ENCODE results near the gene SPATA31D3.
"Not testable (repeated sequence)": the region's sequence is repeated elsewhere in the genome, so short reads cannot be mapped to it uniquely, and the experiment has no call there.

Gene SPATA31D3

GRCh38 chr9:81943393-81943792 lies at the start of gene SPATA31D3:
SPATA31D3 (plus strand) TSS chr9:81943500; CDS start chr9:81943586, 86 bp downstream.
- not testable (repeated sequence) for DNase-seq (ENCODE audit: low read depth, low spot score)

- no peak for DNase-seq (ENCODE audit: low read depth, low spot score)
Measured at GRCh38 chr9:81893929-81894328, 49.4 kb upstream of the SPATA31D3 start.

GRCh38 chr9:81894891-81895290 lies 48.4 kb upstream of the SPATA31D3 start:
- DNase-seq (ENCODE audit: low read depth, low spot score) = no peak

- DNase-seq (ENCODE audit: low read depth, low spot score) = no peak
Measured at GRCh38 chr9:81896070-81896469, 47.2 kb upstream of the SPATA31D3 start.

- DNase-seq (ENCODE audit: low read depth, low spot score) = no peak
Measured at GRCh38 chr9:81898851-81899250, 44.4 kb upstream of the SPATA31D3 start.

GRCh38 chr9:81902196-81902595 lies 41.1 kb upstream of the SPATA31D3 start:
- no peak for DNase-seq (ENCODE audit: low read depth, low spot score)

GRCh38 chr9:81902626-81903025 lies 40.7 kb upstream of the SPATA31D3 start:
- DNase-seq (ENCODE audit: low read depth, low spot score) = no peak

GRCh38 chr9:81906671-81907070 lies 36.6 kb upstream of the SPATA31D3 start:
- no peak for DNase-seq (ENCODE audit: low read depth, low spot score)

- DNase-seq (ENCODE audit: low read depth, low spot score) = no peak
Measured at GRCh38 chr9:81912135-81912534, 31.2 kb upstream of the SPATA31D3 start.

GRCh38 chr9:81915801-81916505 lies 27.3 kb upstream of the SPATA31D3 start:
- no peak for DNase-seq (ENCODE audit: low read depth, low spot score)

- not testable (repeated sequence) for DNase-seq (ENCODE audit: low read depth, low spot score)
Measured at GRCh38 chr9:81918507-81918906, 24.8 kb upstream of the SPATA31D3 start.

- DNase-seq (ENCODE audit: low read depth, low spot score) = not testable (repeated sequence)
Measured at GRCh38 chr9:81928305-81928704, 15.0 kb upstream of the SPATA31D3 start, which contains the start of gene SPATA31D4. SPATA31D4 (plus strand) TSS chr9:81928428; CDS start chr9:81928514, 86 bp downstream.

GRCh38 chr9:81930147-81930546 lies 13.2 kb upstream of the SPATA31D3 start:
- not testable (repeated sequence) for DNase-seq (ENCODE audit: low read depth, low spot score)

GRCh38 chr9:81933547-81933946 lies 9.8 kb upstream of the SPATA31D3 start:
- not testable (repeated sequence) for DNase-seq (ENCODE audit: low read depth, low spot score)

GRCh38 chr9:81948650-81949049 lies 5.3 kb downstream of the SPATA31D3 start:
- not testable (repeated sequence) for DNase-seq (ENCODE audit: low read depth, low spot score)

GRCh38 chr9:81953096-81953495 lies 9.8 kb downstream of the SPATA31D3 start:
- DNase-seq (ENCODE audit: low read depth, low spot score) = no peak

- DNase-seq (ENCODE audit: low read depth, low spot score) = no peak
Measured at GRCh38 chr9:81955625-81956024, 12.3 kb downstream of the SPATA31D3 start.

GRCh38 chr9:81964218-81965171 lies 21.2 kb downstream of the SPATA31D3 start:
- DNase-seq (ENCODE audit: low read depth, low spot score) = no peak

GRCh38 chr9:81968026-81968425 lies 24.7 kb downstream of the SPATA31D3 start:
- no peak for DNase-seq (ENCODE audit: low read depth, low spot score)

GRCh38 chr9:81969971-81970370 lies 26.7 kb downstream of the SPATA31D3 start:
- no peak for DNase-seq (ENCODE audit: low read depth, low spot score)

- DNase-seq (ENCODE audit: low read depth, low spot score) = no peak
Measured at GRCh38 chr9:81971727-81972126, 28.4 kb downstream of the SPATA31D3 start.

GRCh38 chr9:81974764-81975163 lies 31.5 kb downstream of the SPATA31D3 start:
- DNase-seq (ENCODE audit: low read depth, low spot score) = no peak

Data from iPS DF 19.7 (cell line).